Trophoblast cell (in vitro differentiated cells and primary cell): ENCODE measurements around the gene POMGNT2.

Source experiments
- DNase-seq, 2 donors: peaks; one replicate each; pipeline ENCODE4 v3.0.0-alpha.2; 2016
- H2AFZ ChIP-seq: 2 replicates; pipeline ENCODE4 v1.6.1; 2013; ENCODE audit warnings: low read length, moderate library complexity, mild to moderate bottlenecking; ENCODE audit not compliant: insufficient read depth, poor library complexity
- H2AK5ac ChIP-seq: 2 replicates; pipeline ENCODE4 v1.6.1; 2013; ENCODE audit warnings: mild to moderate bottlenecking, low read length
- H2BK120ac ChIP-seq: 2 replicates; pipeline ENCODE4 v1.6.1; 2013; ENCODE audit warnings: low read length, mild to moderate bottlenecking, moderate library complexity; ENCODE audit not compliant: insufficient read depth, poor library complexity
- H2BK12ac ChIP-seq: 2 replicates; pipeline ENCODE4 v1.6.1; 2013; ENCODE audit warnings: mild to moderate bottlenecking, low read length, moderate library complexity
- H2BK5ac ChIP-seq: 2 replicates; pipeline ENCODE4 v1.6.1; 2013; ENCODE audit warnings: low read length, low read depth, moderate library complexity, mild to moderate bottlenecking; ENCODE audit not compliant: poor library complexity
- H3K14ac ChIP-seq: 2 replicates; pipeline ENCODE4 v1.6.1; 2013; ENCODE audit warnings: mild to moderate bottlenecking, low read length
- H3K18ac ChIP-seq: 2 replicates; pipeline ENCODE4 v1.6.1; 2013; ENCODE audit warnings: mild to moderate bottlenecking, low read length
- H3K23ac ChIP-seq: 2 replicates; pipeline ENCODE4 v1.6.1; 2013; ENCODE audit warnings: low read length
- H3K27ac ChIP-seq: 2 replicates; pipeline ENCODE4 v1.5.1; 2013; ENCODE audit warnings: low read depth, mild to moderate bottlenecking, inconsistent platforms, low read length, moderate library complexity
- H3K27me3 ChIP-seq: 2 replicates; pipeline ENCODE4 v1.6.1; 2013; ENCODE audit warnings: inconsistent platforms, mild to moderate bottlenecking, low read length, moderate library complexity; ENCODE audit not compliant: insufficient read depth
- H3K36me3 ChIP-seq, 2 experiments: 1 replicate in 1 of 2; 2 replicates in 1 of 2; pipeline ENCODE4 v1.6.1; 2013; ENCODE audit warnings: low read length in 2 of 2, mild to moderate bottlenecking in 2 of 2, moderate library complexity in 1 of 2; ENCODE audit not compliant: insufficient read depth in 2 of 2, control insufficient read depth in 1 of 2
- H3K4ac ChIP-seq: 2 replicates; pipeline ENCODE4 v1.6.1; 2013; ENCODE audit warnings: low read depth, mild to moderate bottlenecking, low read length, moderate library complexity
- H3K4me1 ChIP-seq, 2 experiments: 1 replicate in 1 of 2; 2 replicates in 1 of 2; pipeline ENCODE4 v1.6.1; 2013; ENCODE audit warnings: low read length in 2 of 2, mild to moderate bottlenecking in 2 of 2, moderate library complexity in 1 of 2; ENCODE audit not compliant: insufficient read depth in 2 of 2, control insufficient read depth in 1 of 2
- H3K4me2 ChIP-seq: 2 replicates; pipeline ENCODE4 v1.6.1; 2013; ENCODE audit warnings: inconsistent platforms, mild to moderate bottlenecking, low read length, moderate library complexity
- H3K4me3 ChIP-seq: 2 replicates; pipeline ENCODE4 v1.5.1; 2013; ENCODE audit warnings: mild to moderate bottlenecking, low read depth, low read length, inconsistent platforms
- H3K79me1 ChIP-seq: one replicate; pipeline ENCODE4 v1.6.1; 2013; ENCODE audit warnings: low read length
- H3K79me2 ChIP-seq: 2 replicates; pipeline ENCODE4 v1.6.1; 2013; ENCODE audit warnings: low read length, mild to moderate bottlenecking; ENCODE audit not compliant: control insufficient read depth, insufficient read depth, poor library complexity
- H3K9ac ChIP-seq: 2 replicates; pipeline ENCODE4 v1.6.1; 2013; ENCODE audit warnings: mild to moderate bottlenecking, low read length
- H3K9me3 ChIP-seq: 2 replicates; pipeline ENCODE4 v1.6.1; 2013; ENCODE audit warnings: low read depth, mild to moderate bottlenecking, control low read depth, inconsistent platforms, low read length; ENCODE audit not compliant: insufficient read depth
- H4K12ac ChIP-seq: 2 replicates; pipeline ENCODE4 v1.6.1; 2013; ENCODE audit warnings: low read depth, mild to moderate bottlenecking, low read length, moderate library complexity
- H4K8ac ChIP-seq: 2 replicates; pipeline ENCODE4 v1.6.1; 2013; ENCODE audit warnings: low read depth, mild to moderate bottlenecking, low read length, moderate library complexity
- H4K91ac ChIP-seq: one replicate; pipeline ENCODE4 v1.6.1; 2013; ENCODE audit warnings: low read depth, mild to moderate bottlenecking, low read length, moderate library complexity
- WGBS: extraction: QIAGEN DNeasy Blood & Tissue Kit; methylation state at CpG from one replicate; pipeline ENCODE4 v1.1.7; 2013; ENCODE audit warnings: missing lambda C conversion rate; ENCODE audit not compliant: insufficient read length, insufficient coverage; ENCODE audit errors: extremely low coverage; 5-methylcytosine and 5-hydroxymethylcytosine counted together

POMGNT2 gene

DNA sequence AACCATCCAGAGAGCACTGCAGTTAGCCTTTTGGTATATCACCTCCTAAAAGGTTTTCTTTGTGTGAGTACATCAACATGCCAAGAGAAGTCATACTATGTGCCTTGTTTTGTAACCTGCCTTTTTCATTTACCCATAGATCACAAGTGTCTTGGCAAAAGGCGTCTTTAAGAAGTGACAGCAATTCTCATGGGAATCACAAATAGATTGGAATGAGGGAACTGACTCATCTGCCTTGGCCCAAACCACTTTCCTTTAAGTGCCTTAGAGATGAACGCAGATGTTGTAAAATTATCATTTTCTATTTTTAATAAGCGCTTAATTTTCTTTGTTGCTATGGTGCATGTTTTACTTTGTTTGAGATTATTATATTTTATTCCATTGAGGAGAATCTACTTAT lies 20.7 kb upstream of the POMGNT2 start:
- H3K23ac ChIP-seq = no peak overlapping the region
- H2AK5ac ChIP-seq = no peak overlapping the region
- no peak overlapping the region for H3K14ac ChIP-seq
- no peak overlapping the region for H3K4ac ChIP-seq
- H4K8ac ChIP-seq = no peak overlapping the region
- no peak overlapping the region for H3K4me3 ChIP-seq
- no CpG with 5 or more reads among the region's 3 CpGs for WGBS
- no peak overlapping the region for H3K4me2 ChIP-seq
- no peak overlapping the region for H2BK120ac ChIP-seq
- DNase-seq = no peak
- H4K91ac ChIP-seq = no peak overlapping the region
- no peak overlapping the region for H3K27ac ChIP-seq
- no peaks in the 10 kb centered on the region for H3K79me2 ChIP-seq
- no peak overlapping the region for H3K9ac ChIP-seq
- no peaks in the 10 kb centered on the region for H3K36me3 ChIP-seq
- peaks cover 1% of the 10 kb centered on the region for H3K9me3 ChIP-seq
- H2BK12ac ChIP-seq = no peak overlapping the region
- H2BK5ac ChIP-seq = no peak overlapping the region
- H3K79me1 ChIP-seq = no peaks in the 10 kb centered on the region
- H2AFZ ChIP-seq = no peak overlapping the region
- H3K27me3 ChIP-seq = no peaks in the 10 kb centered on the region
- no peak overlapping the region for H4K12ac ChIP-seq
- no peak overlapping the region for H3K18ac ChIP-seq
- no peaks in the 10 kb centered on the region for H3K4me1 ChIP-seq

DNA sequence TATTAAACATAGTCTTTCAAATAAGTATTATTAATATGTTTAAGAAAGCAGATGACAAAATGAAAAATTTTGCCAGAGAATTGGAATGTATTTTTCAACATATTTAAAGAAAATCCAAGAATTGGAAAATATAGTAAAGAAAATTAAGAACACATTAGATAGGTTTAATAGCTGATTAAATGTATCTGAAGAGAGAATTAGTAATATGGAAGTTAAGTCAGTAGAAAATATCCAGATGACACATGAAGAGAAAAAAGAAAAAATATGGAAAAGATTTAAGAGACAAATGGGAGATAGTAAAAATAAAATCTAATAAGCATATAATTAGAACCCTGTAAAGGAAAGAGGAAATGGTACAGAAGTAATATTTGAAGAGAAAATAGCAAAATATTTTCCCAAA lies 18.0 kb upstream of the POMGNT2 start:
- Histone ChIP-seq H3K14ac (no peak overlapping the region), H2BK120ac (no peak overlapping the region), H3K9me3 (peaks cover 1% of the 10 kb centered on the region), H4K8ac (no peak overlapping the region), H3K18ac (no peak overlapping the region), H3K4me1 (no peaks in the 10 kb centered on the region), H2BK12ac (no peak overlapping the region), H3K36me3 (no peaks in the 10 kb centered on the region), H3K79me1 (no peaks in the 10 kb centered on the region), H3K27ac (no peak overlapping the region), H2AFZ (no peak overlapping the region), H4K12ac (no peak overlapping the region), H3K4ac (no peak overlapping the region), H3K4me2 (no peak overlapping the region), H3K9ac (no peak overlapping the region), H3K4me3 (no peak overlapping the region), H3K23ac (no peak overlapping the region), H3K79me2 (no peaks in the 10 kb centered on the region), H2BK5ac (no peak overlapping the region), H4K91ac (no peak overlapping the region), H3K27me3 (no peaks in the 10 kb centered on the region), H2AK5ac (no peak overlapping the region)
- no peak for DNase-seq

DNA sequence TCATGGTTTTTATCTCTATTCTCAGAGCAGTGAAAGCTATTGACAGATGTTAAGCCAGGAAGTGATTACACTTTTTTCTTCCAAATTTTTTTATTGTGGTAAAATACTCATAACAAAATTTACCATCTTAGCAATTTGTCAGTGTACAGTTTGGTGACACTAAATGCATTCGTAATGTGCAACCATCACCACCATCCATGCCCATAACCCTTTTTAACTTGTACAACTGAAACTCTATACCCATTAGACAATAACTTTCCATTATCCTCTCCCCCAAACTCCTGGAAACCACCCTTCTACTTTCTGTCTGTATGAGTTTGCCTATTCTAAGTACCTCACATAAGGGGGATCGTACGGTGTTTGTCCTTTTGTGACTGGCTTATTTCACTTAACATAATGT lies 15.1 kb upstream of the POMGNT2 start:
- Histone ChIP-seq H3K79me2 (no peaks in the 10 kb centered on the region), H4K12ac (no peak overlapping the region), H2AFZ (no peak overlapping the region), H3K27ac (no peak overlapping the region), H4K91ac (no peak overlapping the region), H2BK120ac (no peak overlapping the region), H2BK5ac (no peak overlapping the region), H3K23ac (no peak overlapping the region), H2BK12ac (no peak overlapping the region), H3K4me3 (no peak overlapping the region), H3K79me1 (no peaks in the 10 kb centered on the region), H2AK5ac (no peak overlapping the region), H4K8ac (no peak overlapping the region), H3K27me3 (no peaks in the 10 kb centered on the region), H3K9me3 (peaks cover 1% of the 10 kb centered on the region), H3K9ac (no peak overlapping the region), H3K18ac (no peak overlapping the region), H3K14ac (no peak overlapping the region), H3K4ac (no peak overlapping the region), H3K36me3 (no peaks in the 10 kb centered on the region), H3K4me1 (no peaks in the 10 kb centered on the region), H3K4me2 (no peak overlapping the region)
- no CpG with 5 or more reads among the region's 3 CpGs for WGBS
- no peak for DNase-seq

DNA sequence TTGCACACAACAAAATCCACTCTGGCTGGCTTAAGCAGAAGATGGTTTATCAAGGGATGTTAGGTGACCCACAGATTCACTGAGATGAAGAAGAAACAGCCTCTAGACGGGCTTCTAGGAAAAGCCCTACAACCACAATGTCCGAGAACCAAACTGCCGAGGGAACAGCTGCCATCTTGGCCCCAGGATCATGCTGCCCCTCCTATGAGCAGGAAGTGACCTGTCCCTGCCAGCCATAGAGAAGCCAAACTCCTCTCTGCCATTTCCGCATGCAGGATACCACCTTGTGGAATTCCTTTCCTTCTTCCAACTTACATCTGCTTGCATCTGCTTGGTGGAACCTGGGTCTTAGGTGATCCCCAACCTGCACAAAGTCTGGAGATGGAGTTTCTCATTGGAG lies 11.4 kb upstream of the POMGNT2 start:
- Histone ChIP-seq H3K27me3 (no peaks in the 10 kb centered on the region), H3K9me3 (no peaks in the 10 kb centered on the region), H3K79me2 (no peaks in the 10 kb centered on the region), H3K18ac (no peak overlapping the region), H3K23ac (no peak overlapping the region), H2BK12ac (no peak overlapping the region), H3K36me3 (no peaks in the 10 kb centered on the region), H3K9ac (no peak overlapping the region), H4K91ac (no peak overlapping the region), H3K4ac (no peak overlapping the region), H2BK5ac (no peak overlapping the region), H3K79me1 (no peaks in the 10 kb centered on the region), H4K12ac (no peak overlapping the region), H2BK120ac (no peak overlapping the region), H3K4me2 (no peak overlapping the region), H3K27ac (no peak overlapping the region), H2AK5ac (no peak overlapping the region), H3K4me1 (no peaks in the 10 kb centered on the region), H3K14ac (no peak overlapping the region), H4K8ac (no peak overlapping the region), H2AFZ (no peak overlapping the region), H3K4me3 (no peak overlapping the region)
- DNase-seq = no peak
- WGBS = no CpG with 5 or more reads among the region's 4 CpGs

DNA sequence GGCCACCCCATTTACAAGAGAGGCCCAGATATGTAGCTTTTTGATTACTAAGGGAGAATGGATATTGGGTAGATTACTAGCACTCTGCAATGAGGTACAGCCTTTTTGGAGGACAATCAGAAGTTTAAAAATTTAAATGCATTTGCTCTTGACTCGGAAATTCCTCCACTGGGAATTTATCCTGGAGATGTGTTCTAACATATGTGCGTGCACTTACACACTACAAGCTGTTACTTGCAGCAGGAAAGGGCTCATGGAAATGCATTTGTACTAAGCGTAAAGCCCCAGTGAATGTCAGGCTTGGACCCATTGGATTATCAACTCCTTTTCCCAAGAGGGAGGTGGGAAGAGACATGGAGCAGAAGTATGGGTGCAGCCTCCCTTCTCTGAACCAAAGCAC lies 7.8 kb upstream of the POMGNT2 start:
- Histone ChIP-seq H3K14ac (no peak overlapping the region), H3K4me2 (no peak overlapping the region), H3K4ac (no peak overlapping the region), H3K9me3 (no peaks in the 10 kb centered on the region), H3K4me3 (no peak overlapping the region), H4K8ac (no peak overlapping the region), H4K91ac (no peak overlapping the region), H2BK5ac (no peak overlapping the region), H2BK12ac (no peak overlapping the region), H3K27me3 (no peaks in the 10 kb centered on the region), H3K27ac (no peak overlapping the region), H3K36me3 (no peaks in the 10 kb centered on the region), H3K23ac (no peak overlapping the region), H3K79me1 (no peaks in the 10 kb centered on the region), H2BK120ac (no peak overlapping the region), H4K12ac (no peak overlapping the region), H3K9ac (no peak overlapping the region), H3K4me1 (no peaks in the 10 kb centered on the region), H2AK5ac (no peak overlapping the region), H2AFZ (no peak overlapping the region), H3K79me2 (no peaks in the 10 kb centered on the region), H3K18ac (no peak overlapping the region)
- no CpG with 5 or more reads among the region's 3 CpGs for WGBS
- no peak for DNase-seq
